Lung (tissue), 12 donors: ENCODE measurements around the gene SLFNL1. TPM values are rescaled to one million over a fixed set of nuclear protein-coding genes. Genes with fewer than 3 reads are reported as not detected.

Experiments
- ATAC-seq: fragments of 200-7000 bp; cut with Tn5 transposase; one replicate; pipeline ENCODE4 v1.9.1; 2020; ENCODE audit warnings: moderate number of reproducible peaks; ENCODE audit not compliant: insufficient read depth, low FRiP score
- DNase-seq, 3 donors: peaks; one replicate each; pipeline ENCODE4 v3.0.0-alpha.2; 2013 to 2017
- H3K27ac ChIP-seq, 2 donors: one replicate each; pipeline ENCODE4 v1.5.1; 2013; ENCODE audit warnings: mild to moderate bottlenecking in 2 of 2, moderate library complexity in 2 of 2, control low read depth in 1 of 2, inconsistent platforms in 1 of 2, low read depth in 1 of 2, low read length in 1 of 2
- H3K27me3 ChIP-seq, 3 donors: one replicate each; pipeline ENCODE4 v1.5.1; 2013; ENCODE audit warnings: low read length in 2 of 3; ENCODE audit not compliant: control insufficient read depth in 3 of 3, insufficient read depth in 3 of 3
- H3K36me3 ChIP-seq, 4 donors: one replicate each; pipeline ENCODE4 v1.5.1; 2013; ENCODE audit warnings: low read length in 4 of 4, mild to moderate bottlenecking in 1 of 4, moderate library complexity in 1 of 4; ENCODE audit not compliant: control insufficient read depth in 4 of 4, insufficient read depth in 4 of 4
- H3K4me1 ChIP-seq, 5 donors: one replicate each; pipeline ENCODE4 v1.5.1; 2013; ENCODE audit warnings: low read length in 5 of 5, mild to moderate bottlenecking in 2 of 5, moderate library complexity in 1 of 5; ENCODE audit not compliant: control insufficient read depth in 5 of 5, insufficient read depth in 5 of 5
- H3K4me3 ChIP-seq: one replicate; pipeline ENCODE4 v1.5.1; 2013; ENCODE audit warnings: mild to moderate bottlenecking, control low read depth, moderate library complexity
- H3K9ac ChIP-seq, 2 donors: one replicate each; pipeline ENCODE4 v1.5.1; 2013; ENCODE audit warnings: low read length in 2 of 2, control low read depth in 1 of 2; ENCODE audit not compliant: insufficient read depth in 1 of 2
- H3K9me3 ChIP-seq, 4 donors: one replicate each; pipeline ENCODE4 v1.5.1; 2013; ENCODE audit warnings: low read length in 3 of 4, mild to moderate bottlenecking in 1 of 4, moderate library complexity in 1 of 4; ENCODE audit not compliant: control insufficient read depth in 4 of 4, insufficient read depth in 3 of 4
- CTCF ChIP-seq: IDR thresholded peaks from 2 replicates; pipeline ENCODE4 v1.5.1; 2012; ENCODE audit warnings: mild to moderate bottlenecking; ENCODE audit errors: control extremely low read depth, extremely low read depth
- WGBS, 2 donors: extraction: QIAGEN DNeasy Blood & Tissue Kit; methylation state at CpG; one replicate each; pipeline ENCODE4 v1.1.7; 2013; 5-methylcytosine and 5-hydroxymethylcytosine counted together
- polyA plus RNA-seq, 2 donors: library from polyadenylated mRNA; stranded (reverse); fragments of 200-250 nt; gene quantifications; one replicate each; pipeline ENCODE4 v1.2.1, GENCODE V29; 2013
- total RNA-seq, 2 donors: library from RNA; depleted of rRNA in 1 of 2; stranded (reverse); fragments of >200 nt in 1 of 2; gene quantifications; one replicate each; pipeline ENCODE4 v1.2.1, GENCODE V29; 2014 to 2021
- donor health status: control.
- donor health status: control.
- donor health status: Bipolar disorder and iron deficiency.
- donor health status: healthy.
- donor health status: DM: yes; HTN: yes; CAD: no.

SLFNL1 gene
- total and polyA plus RNA-seq, 4 donors = 0.94 to 9.2 (median 3.2) TPM

- 71 to 94% methylated on average over 4 of the region's 4 CpGs for WGBS, 2 donors
- H3K27me3 ChIP-seq = no peaks in the 10 kb centered on the region
- no peak for TF ChIP-seq CTCF
Measured at GRCh38 chr1:40966417-40966816, 55.1 kb downstream of the SLFNL1 start.

More at GRCh38 chr1:40966417-40966816, 55.1 kb downstream of the SLFNL1 start:
- ATAC-seq = no peak
- H3K27ac ChIP-seq = no peak overlapping the region
- no peaks in the 10 kb centered on the region for H3K36me3 ChIP-seq
- H3K9ac ChIP-seq = no peak overlapping the region
- DNase-seq = no peak
- H3K4me3 ChIP-seq = no peak overlapping the region
- no peaks in the 10 kb centered on the region for H3K9me3 ChIP-seq
- peaks cover 0 to 4% (median 0%) of the 10 kb centered on the region in 5 donors for H3K4me1 ChIP-seq

Other genes starting within 250 kb of the SLFNL1 start
- under 1 TPM; 0.63 to 0.98 TPM for gene KCNQ4, start 237.9 kb downstream of the SLFNL1 start, total RNA-seq
- gene KCNQ4, start 237.9 kb downstream of the SLFNL1 start, polyA plus RNA-seq = under 1 TPM; 0.54 to 0.55 TPM
- gene CITED4, start 159.4 kb downstream of the SLFNL1 start, total RNA-seq = 10 to 100 TPM in 1 of 2 donors, 1 to 10 TPM in 1; 7.4 to 15.1 TPM
- 1 to 10 TPM; 4.7 to 7.9 TPM for gene CITED4, start 159.4 kb downstream of the SLFNL1 start, polyA plus RNA-seq
- gene CTPS1, start 42.0 kb downstream of the SLFNL1 start, total RNA-seq = 10 to 100 TPM; 16.3 to 26.0 TPM
- gene CTPS1, start 42.0 kb downstream of the SLFNL1 start, polyA plus RNA-seq = 10 to 100 TPM; 10.6 to 22.7 TPM
- 10 to 100 TPM; 30.6 to 43.5 TPM for gene SCMH1, start 220.6 kb upstream of the SLFNL1 start, total RNA-seq
- 10 to 100 TPM; 20.7 to 27.1 TPM for gene SCMH1, start 220.6 kb upstream of the SLFNL1 start, polyA plus RNA-seq